Erythroblast (primary cell): Measurements from ENCODE around the gene PRMT3.

ENCODE experiments used
- GATA1 ChIP-seq: IDR thresholded peaks from 2 replicates; pipeline ENCODE4 v1.6.1; 2011; ENCODE audit warnings: low read depth, mild to moderate bottlenecking, control low read depth, low read length, moderate library complexity
- POLR2A ChIP-seq: IDR thresholded peaks from 2 replicates; pipeline ENCODE4 v1.6.1; 2011; ENCODE audit warnings: mild to moderate bottlenecking, low read length

DNA sequence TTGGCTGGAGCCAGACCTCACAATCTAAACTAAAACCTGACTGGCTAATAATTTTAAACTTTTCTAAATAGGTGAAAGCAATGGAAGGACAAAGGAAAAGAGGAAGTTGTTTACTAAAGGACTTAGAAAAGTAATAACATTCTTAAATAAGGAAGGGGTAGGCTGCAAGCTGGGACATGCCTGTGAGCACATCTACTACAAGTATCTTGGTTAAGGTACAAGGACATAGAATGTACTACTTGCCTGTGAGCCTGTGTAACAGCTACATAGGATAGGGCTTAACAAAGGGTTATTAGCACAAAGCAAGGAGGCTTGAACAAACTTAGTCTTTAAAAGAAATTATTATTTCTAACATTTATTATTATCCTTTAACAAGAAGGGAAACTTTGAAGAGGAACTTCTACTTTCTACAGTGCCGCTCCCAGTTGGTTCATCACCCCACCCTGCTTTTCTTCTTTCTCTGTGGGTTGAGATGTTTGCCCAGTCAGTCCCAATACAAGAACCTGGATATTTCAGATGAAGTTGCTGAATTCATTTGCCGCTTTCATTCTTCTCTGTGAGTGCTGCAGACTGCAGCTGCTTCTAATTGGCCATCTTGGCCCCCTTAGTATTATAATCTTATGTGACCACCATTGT is 87.5 kb downstream of the PRMT3 start:
- TF ChIP-seq POLR2A (no peak), GATA1 (no peak)
